HTR-8/SVneo (cell line): ENCODE results near the gene SLC5A1.
"Not testable (repeated sequence)": the region's sequence is repeated elsewhere in the genome, so short reads cannot be mapped to it uniquely, and the experiment has no call there.

Experiments
- DNase-seq: peaks from one replicate; pipeline ENCODE4 v3.0.0; 2011; ENCODE audit warnings: low spot score, mixed read lengths; ENCODE audit not compliant: insufficient read length
- FAIRE-seq: peaks from 2 replicates; lab custom pipeline; 2011; peaks lifted over from hg19 to GRCh38; lab: Jason Lieb, UNC

SLC5A1 gene

GRCh38 chr22:32137731-32138324 lies 94.8 kb downstream of the SLC5A1 start:
- DNase-seq = not testable (repeated sequence)

GRCh38 chr22:32138576-32138975 lies 95.5 kb downstream of the SLC5A1 start:
- not testable (repeated sequence) for DNase-seq, FAIRE-seq

More at GRCh38 chr22:32137731-32138324, 94.8 kb downstream of the SLC5A1 start:
- not testable (repeated sequence) for FAIRE-seq

- DNase-seq, FAIRE-seq: not testable (repeated sequence)
Observed at GRCh38 chr22:32140688-32141087, 97.6 kb downstream of the SLC5A1 start.

- no peak for FAIRE-seq
Observed at GRCh38 chr22:32142600-32142999, 99.5 kb downstream of the SLC5A1 start.

GRCh38 chr22:32144496-32145274 lies 101.6 kb downstream of the SLC5A1 start:
- DNase-seq = no peak
- no peak for FAIRE-seq

More at GRCh38 chr22:32142600-32142999, 99.5 kb downstream of the SLC5A1 start:
- no peak for DNase-seq

GRCh38 chr22:32147128-32147527 lies 104.1 kb downstream of the SLC5A1 start:
- FAIRE-seq, DNase-seq: not testable (repeated sequence)

- DNase-seq, FAIRE-seq: not testable (repeated sequence)
Observed at GRCh38 chr22:32148372-32148771, 105.3 kb downstream of the SLC5A1 start.

GRCh38 chr22:32150647-32151046 lies 107.6 kb downstream of the SLC5A1 start:
- not testable (repeated sequence) for FAIRE-seq, DNase-seq

GRCh38 chr22:32151641-32152040 lies 108.6 kb downstream of the SLC5A1 start:
- FAIRE-seq, DNase-seq: not testable (repeated sequence)

GRCh38 chr22:32154727-32155126 lies 111.7 kb downstream of the SLC5A1 start:
- FAIRE-seq, DNase-seq: not testable (repeated sequence)

GRCh38 chr22:32157632-32158031 lies 114.6 kb downstream of the SLC5A1 start:
- not testable (repeated sequence) for DNase-seq, FAIRE-seq

- no peak for DNase-seq
- no peak for FAIRE-seq
Observed at GRCh38 chr22:32158712-32159533, 115.9 kb downstream of the SLC5A1 start, which contains the start of gene C22orf42. C22orf42 (minus strand) TSS chr22:32159303; CDS start chr22:32159215, 88 bp downstream.

GRCh38 chr22:32160411-32160810 lies 117.3 kb downstream of the SLC5A1 start:
- FAIRE-seq = peak; percentile 60
- DNase-seq = not testable (repeated sequence)
